Right renal pelvis (tissue), 4 donors: ENCODE measurements around the gene PSME1. TPM values are rescaled to one million over a fixed set of nuclear protein-coding genes. Genes with fewer than 3 reads are reported as not detected.

Experiments used
- DNase-seq, 4 donors: peaks; one replicate each; pipeline ENCODE4 v3.0.0-alpha.2; 2013; ENCODE audit warnings: low read depth in 4 of 4, low spot score in 3 of 4, missing footprints in 1 of 4
- polyA plus RNA-seq, 4 donors: library from polyadenylated mRNA; unstranded; fragments of 120-200 nt; gene quantifications; one replicate each; pipeline ENCODE4 v1.2.1, GENCODE V29; 2013; ENCODE audit not compliant: insufficient read length in 4 of 4

PSME1 gene
- 100 to 1,000 TPM; 198 to 214 (median 206) TPM for polyA plus RNA-seq

- DNase-seq = peak; percentile 76 to 84 (median 81)
Measured at GRCh38 chr14:24135834-24136683, at the start of gene PSME1. PSME1 (plus strand) TSS chr14:24136194; CDS start chr14:24136263, 69 bp downstream.

- DNase-seq = no peak
Measured at GRCh38 chr14:24087004-24087403, 49.0 kb upstream of the PSME1 start.

- DNase-seq = no peak
Measured at GRCh38 chr14:24088095-24088494, 47.9 kb upstream of the PSME1 start.

- DNase-seq = no peak
Measured at GRCh38 chr14:24089890-24090289, 46.1 kb upstream of the PSME1 start.

- DNase-seq = no peak
Measured at GRCh38 chr14:24092110-24092504, 43.9 kb upstream of the PSME1 start.

- no peak for DNase-seq
Measured at GRCh38 chr14:24092505-24093206, 43.3 kb upstream of the PSME1 start.

- no peak for DNase-seq
Measured at GRCh38 chr14:24093207-24093900, 42.6 kb upstream of the PSME1 start.

GRCh38 chr14:24093901-24094840 lies 41.8 kb upstream of the PSME1 start, which contains the start of gene PCK2:
PCK2 (plus strand) TSS chr14:24094311; CDS start chr14:24094406, 95 bp downstream.
- DNase-seq = peak in 3 of 4 donors; percentile 56 to 74 (median 58)

GRCh38 chr14:24094841-24095270 lies 41.1 kb upstream of the PSME1 start:
- DNase-seq = no peak

- peak in 1 of 4 donors; percentile 53 for DNase-seq
Measured at GRCh38 chr14:24095271-24096068, 40.5 kb upstream of the PSME1 start.

GRCh38 chr14:24096545-24097181 lies 39.3 kb upstream of the PSME1 start:
- no peak for DNase-seq

GRCh38 chr14:24098229-24098926 lies 37.6 kb upstream of the PSME1 start:
- no peak for DNase-seq

GRCh38 chr14:24098927-24099813 lies 36.8 kb upstream of the PSME1 start:
- no peak for DNase-seq

GRCh38 chr14:24100197-24100981 lies 35.6 kb upstream of the PSME1 start:
- no peak for DNase-seq

GRCh38 chr14:24100982-24101494 lies 35.0 kb upstream of the PSME1 start:
- DNase-seq = no peak
